K562 (cell line): ENCODE data around the gene EVA1B. TPM values are rescaled to one million over a fixed set of nuclear protein-coding genes. Genes with fewer than 3 reads are reported as not detected.

ENCODE experiments used
- ARHGAP35 ChIP-seq: fragments of 450-650 bp; IDR thresholded peaks from 2 replicates; pipeline ENCODE4 v1.6.1; 2018; ENCODE audit not compliant: partially characterized antibody
- CGGBP1 ChIP-seq: fragments of 250-450 bp; sonication (Bioruptor Pico); IDR thresholded peaks from 2 replicates; pipeline ENCODE4 v1.9.0; 2021; ENCODE audit warnings: mild to moderate bottlenecking
- DIDO1 ChIP-seq: fragments of 450-650 bp; IDR thresholded peaks from 2 replicates; pipeline ENCODE4 v1.6.1; 2016; ENCODE audit warnings: low read depth, missing biosample characterization, missing genetic modification characterization
- ELF2 ChIP-seq: fragments of 250-450 bp; sonication (Bioruptor Pico); IDR thresholded peaks from 2 replicates; pipeline ENCODE4 v1.5.0; 2021; ENCODE audit warnings: mild to moderate bottlenecking
- FOXP4 ChIP-seq: sonication (generic); formaldehyde crosslinking; IDR thresholded peaks from 2 replicates; pipeline ENCODE4 v1.8.0; 2022; ENCODE audit warnings: mild to moderate bottlenecking, missing genetic modification reagents, borderline replicate concordance
- GTF2E2 ChIP-seq: fragments of 200-800 bp; sonication (Bioruptor generic); IDR thresholded peaks from 2 replicates; pipeline ENCODE4 v1.6.1; 2016; ENCODE audit warnings: missing genetic modification characterization, missing compliant biosample characterization
- ILF3 ChIP-seq: fragments of 450-650 bp; IDR thresholded peaks from 2 replicates; pipeline ENCODE4 v1.6.1; 2018; ENCODE audit warnings: antibody characterized with exemption, mild to moderate bottlenecking, moderate library complexity, borderline replicate concordance
- MEF2A ChIP-seq: IDR thresholded peaks from 2 replicates; pipeline ENCODE4 v1.6.1; 2011; ENCODE audit warnings: low read depth, mild to moderate bottlenecking, low read length, moderate library complexity; ENCODE audit not compliant: control insufficient read depth
- MYBL2 ChIP-seq, 2 experiments: fragments of 450-650 bp in 1 of 2; sonication (generic) in 1 of 2; formaldehyde crosslinking in 1 of 2; IDR thresholded peaks; 2 replicates each; pipeline versions ENCODE4 v1.6.1 to v1.8.1; 2017 to 2022; ENCODE audit warnings: borderline replicate concordance in 1 of 2, inconsistent platforms in 1 of 2, low read depth in 1 of 2, mild to moderate bottlenecking in 1 of 2, missing genetic modification reagents in 1 of 2, moderate library complexity in 1 of 2
- POLR3G ChIP-seq: IDR thresholded peaks from 2 replicates; pipeline ENCODE4 v1.6.1; 2011; ENCODE audit not compliant: insufficient read length, insufficient replicate concordance; ENCODE audit errors: extremely low read depth
- RNF219 ChIP-seq: fragments of 250-450 bp; sonication (Bioruptor Pico); IDR thresholded peaks from 2 replicates; pipeline ENCODE4 v1.5.0; 2022; ENCODE audit warnings: mild to moderate bottlenecking
- SOX6 ChIP-seq: fragments of 450-650 bp; IDR thresholded peaks from 2 replicates; pipeline ENCODE4 v1.6.1; 2014; ENCODE audit warnings: mild to moderate bottlenecking
- TCFL5 ChIP-seq: fragments of 250-450 bp; sonication (Bioruptor Pico); conservative IDR thresholded peaks from 2 replicates; pipeline ENCODE4 v1.6.1; 2021; ENCODE audit warnings: mild to moderate bottlenecking, moderate library complexity, matching md5 sums
- TEAD4 ChIP-seq, 2 experiments: sonication (generic) in 1 of 2; formaldehyde crosslinking in 1 of 2; IDR thresholded peaks; 2 replicates each; pipeline versions ENCODE4 v1.6.1 to v1.8.0; 2012 to 2022; ENCODE audit warnings: borderline replicate concordance in 1 of 2, inconsistent platforms in 1 of 2, low read length in 1 of 2, mild to moderate bottlenecking in 1 of 2, missing genetic modification reagents in 1 of 2
- ZEB2 ChIP-seq: fragments of 450-650 bp; IDR thresholded peaks from 2 replicates; pipeline ENCODE4 v1.6.1; 2016
- ZNF324 ChIP-seq: fragments of 250-450 bp; sonication (Bioruptor Pico); IDR thresholded peaks from 2 replicates; pipeline ENCODE4 v1.4.0; 2020; ENCODE audit warnings: mild to moderate bottlenecking
- ZNF347 ChIP-seq: fragments of 450-650 bp; formaldehyde crosslinking; IDR thresholded peaks from 2 replicates; pipeline ENCODE4 v1.4.0; 2020; ENCODE audit warnings: low read depth, mild to moderate bottlenecking, moderate library complexity
- ZNF398 ChIP-seq: fragments of 250-450 bp; sonication (Bioruptor Pico); IDR thresholded peaks from 2 replicates; pipeline ENCODE4 v1.8.0; 2021; ENCODE audit warnings: moderate library complexity, mild to moderate bottlenecking, inconsistent platforms
- polyA plus RNA-seq, 8 experiments: library from polyadenylated mRNA; depleted of rRNA in 4 of 8; stranded (reverse) in 5 of 8; unstranded in 3 of 8; fragments of >200 nt; fragmentation: Nextera tagmentation in 2 of 8; fragmentation: Illumina TruSeq in 1 of 8; extraction: Ambion mirVana in 2 of 8; extraction: Trizol in 1 of 8; gene quantifications; 2 replicates each; pipeline versions ENCODE4 v1.2.1 to v1.2.3, GENCODE V29; 2011 to 2014; ENCODE audit warnings: inconsistent platforms in 1 of 8, missing spikeins in 1 of 8
- total RNA-seq, 7 experiments: library from RNA; depleted of rRNA in 6 of 7; stranded (reverse); fragments of >200 nt in 6 of 7; fragmentation: Illumina TruSeq in 2 of 7; extraction: Trizol in 2 of 7; gene quantifications; 2 replicates each; pipeline versions ENCODE4 v1.2.1 to v1.2.3, GENCODE V29; 2011 to 2021; ENCODE audit warnings: low replicate concordance in 1 of 7

EVA1B gene
- total and polyA plus RNA-seq, 9 of the 15 experiments (the other 6 are each of a cell fraction or from before 2014, with no cell fraction given) = 0.08 to 65.7 (median 2.4) TPM

GRCh38 chr1:36321119-36321951 is 2.1 kb downstream of the EVA1B start (continued):
- TF ChIP-seq ILF3 (no peak), ZNF398 (CRISPR knock-in tag) (no peak), SOX6 (peak; percentile 81), ZEB2 (peak; percentile 79), TEAD4 (IDR thresholded peaks at IDR 0.05; ENCODE audit: low read length) (peak; percentile 82), TEAD4 (CRISPR knock-in tag; IDR thresholded peaks at IDR 0.05; ENCODE audit: borderline replicate concordance) (0 out of 2 replicates have a peak, but pooled peaks have one; percentile 39), ELF2 (0 out of 2 replicates have a peak, but pooled peaks have one; percentile 10), MYBL2 (IDR thresholded peaks at IDR 0.05; ENCODE audit: low read depth) (no peak), MYBL2 (CRISPR knock-in tag; IDR thresholded peaks at IDR 0.05; ENCODE audit: borderline replicate concordance) (no peak), RNF219 (CRISPR knock-in tag) (no peak), TCFL5 (CRISPR knock-in tag) (no peak), CGGBP1 (CRISPR knock-in tag) (no peak), ZNF324 (CRISPR knock-in tag) (no peak), ARHGAP35 (no peak), MEF2A (peak; percentile 99), FOXP4 (CRISPR knock-in tag) (peak; percentile 84; the same call in 1 of the 2 replicates), DIDO1 (tag) (no peak), POLR3G (no peak), GTF2E2 (tag) (peak; percentile 63; the same call in 1 of the 2 replicates), ZNF347 (no peak)
